T-helper 1 cell treated with Interleukin-12 subunit alpha and Interleukin-12 subunit beta and Interleukin-4 antibody, amounts not matched to agents 30 μg/mL and 1 μg/mL, for 36 hours (primary cell): ENCODE measurements around the gene AAK1.
"Not testable (repeated sequence)": the region's sequence is repeated elsewhere in the genome, so short reads cannot be mapped to it uniquely, and the experiment has no call there.

Experiments used
- H3K27ac Mint-ChIP-seq: one replicate; pipeline ENCODE4 v1.8.0; 2021; ENCODE audit warnings: mild to moderate bottlenecking, mixed read lengths
- H3K27me3 Mint-ChIP-seq: one replicate; pipeline ENCODE4 v1.8.0; 2021; ENCODE audit warnings: low read depth, mixed read lengths
- H3K36me3 Mint-ChIP-seq: one replicate; pipeline ENCODE4 v1.8.0; 2021; ENCODE audit warnings: low read depth, mixed read lengths
- H3K4me1 Mint-ChIP-seq: one replicate; pipeline ENCODE4 v1.8.0; 2021; ENCODE audit warnings: low read depth, mixed read lengths
- H3K4me3 Mint-ChIP-seq: one replicate; pipeline ENCODE4 v1.8.0; 2021; ENCODE audit warnings: mild to moderate bottlenecking, moderate library complexity, mixed read lengths
- H3K9me3 Mint-ChIP-seq: one replicate; pipeline ENCODE4 v1.8.0; 2021; ENCODE audit warnings: mixed read lengths

Gene AAK1

GRCh38 chr2:69625078-69625795 lies 18.3 kb downstream of the AAK1 start:
- peaks cover 7% of the 10 kb centered on the region for H3K4me1 Mint-ChIP-seq

GRCh38 chr2:69624611-69625010 lies 18.9 kb downstream of the AAK1 start:
- H3K9me3 Mint-ChIP-seq: no peaks in the 10 kb centered on the region
- H3K4me1 Mint-ChIP-seq: peaks cover 7% of the 10 kb centered on the region
- peaks cover 4% of the 10 kb centered on the region for H3K36me3 Mint-ChIP-seq
- H3K4me3 Mint-ChIP-seq: no peak overlapping the region
- H3K27me3 Mint-ChIP-seq: no peaks in the 10 kb centered on the region
- H3K27ac Mint-ChIP-seq: no peak overlapping the region

More at GRCh38 chr2:69625078-69625795, 18.3 kb downstream of the AAK1 start:
- no peak overlapping the region for H3K4me3 Mint-ChIP-seq
- peaks cover 4% of the 10 kb centered on the region for H3K36me3 Mint-ChIP-seq
- H3K27ac Mint-ChIP-seq: no peak overlapping the region
- no peaks in the 10 kb centered on the region for H3K27me3 Mint-ChIP-seq
- no peaks in the 10 kb centered on the region for H3K9me3 Mint-ChIP-seq

GRCh38 chr2:69624131-69624530 lies 19.4 kb downstream of the AAK1 start:
- Mint-ChIP-seq H3K27ac (no peak overlapping the region), H3K27me3 (no peaks in the 10 kb centered on the region), H3K4me3 (no peak overlapping the region)

GRCh38 chr2:69623236-69623635 lies 20.3 kb downstream of the AAK1 start:
- no peaks in the 10 kb centered on the region for H3K27me3 Mint-ChIP-seq
- H3K36me3 Mint-ChIP-seq: peaks cover 4% of the 10 kb centered on the region
- peaks cover 7% of the 10 kb centered on the region for H3K4me1 Mint-ChIP-seq
- H3K9me3 Mint-ChIP-seq: no peaks in the 10 kb centered on the region
- peak overlapping the region; percentile 8 for H3K4me3 Mint-ChIP-seq
- H3K27ac Mint-ChIP-seq: peak overlapping the region; percentile 32

More at GRCh38 chr2:69624131-69624530, 19.4 kb downstream of the AAK1 start:
- peaks cover 4% of the 10 kb centered on the region for H3K36me3 Mint-ChIP-seq
- H3K4me1 Mint-ChIP-seq: peaks cover 7% of the 10 kb centered on the region
- no peaks in the 10 kb centered on the region for H3K9me3 Mint-ChIP-seq

- not testable (repeated sequence) for H3K4me1 Mint-ChIP-seq, H3K4me3 Mint-ChIP-seq, H3K9me3 Mint-ChIP-seq, H3K27me3 Mint-ChIP-seq, H3K36me3 Mint-ChIP-seq
- peak overlapping the region; percentile 32 for H3K27ac Mint-ChIP-seq
Measured at GRCh38 chr2:69622805-69623204, 20.7 kb downstream of the AAK1 start.

- H3K27me3 Mint-ChIP-seq, H3K36me3 Mint-ChIP-seq, H3K4me3 Mint-ChIP-seq, H3K9me3 Mint-ChIP-seq, H3K4me1 Mint-ChIP-seq, H3K27ac Mint-ChIP-seq: not testable (repeated sequence)
Measured at GRCh38 chr2:69622017-69622540, 21.5 kb downstream of the AAK1 start.

- Mint-ChIP-seq H3K27me3 (no peaks in the 10 kb centered on the region), H3K36me3 (peaks cover 9% of the 10 kb centered on the region), H3K27ac (no peak overlapping the region), H3K4me3 (no peak overlapping the region), H3K4me1 (peaks cover 7% of the 10 kb centered on the region), H3K9me3 (no peaks in the 10 kb centered on the region)
Measured at GRCh38 chr2:69621440-69621839, 22.1 kb downstream of the AAK1 start.

GRCh38 chr2:69620870-69621269 lies 22.7 kb downstream of the AAK1 start:
- Mint-ChIP-seq H3K36me3 (peaks cover 10% of the 10 kb centered on the region), H3K27me3 (no peaks in the 10 kb centered on the region), H3K4me1 (peaks cover 7% of the 10 kb centered on the region), H3K27ac (no peak overlapping the region), H3K9me3 (no peaks in the 10 kb centered on the region), H3K4me3 (no peak overlapping the region)

GRCh38 chr2:69619725-69620124 lies 23.8 kb downstream of the AAK1 start:
- H3K4me1 Mint-ChIP-seq: peaks cover 11% of the 10 kb centered on the region
- H3K27me3 Mint-ChIP-seq: no peaks in the 10 kb centered on the region
- H3K36me3 Mint-ChIP-seq: peaks cover 21% of the 10 kb centered on the region
- peaks cover 3% of the 10 kb centered on the region for H3K9me3 Mint-ChIP-seq
- H3K27ac Mint-ChIP-seq: no peak overlapping the region
- H3K4me3 Mint-ChIP-seq: no peak overlapping the region

- Mint-ChIP-seq H3K9me3 (peaks cover 13% of the 10 kb centered on the region), H3K36me3 (peaks cover 32% of the 10 kb centered on the region), H3K27ac (no peak overlapping the region), H3K4me1 (peaks cover 17% of the 10 kb centered on the region), H3K4me3 (no peak overlapping the region), H3K27me3 (no peaks in the 10 kb centered on the region)
Measured at GRCh38 chr2:69618362-69618761, 25.2 kb downstream of the AAK1 start.

GRCh38 chr2:69617744-69618143 lies 25.8 kb downstream of the AAK1 start:
- Mint-ChIP-seq H3K4me3 (no peak overlapping the region), H3K36me3 (peaks cover 33% of the 10 kb centered on the region), H3K27me3 (no peaks in the 10 kb centered on the region), H3K4me1 (peaks cover 13% of the 10 kb centered on the region), H3K27ac (no peak overlapping the region), H3K9me3 (peaks cover 14% of the 10 kb centered on the region)

GRCh38 chr2:69616755-69617154 lies 26.8 kb downstream of the AAK1 start:
- Mint-ChIP-seq H3K4me1 (peaks cover 13% of the 10 kb centered on the region), H3K9me3 (peaks cover 17% of the 10 kb centered on the region), H3K27ac (peak overlapping the region; percentile 69), H3K36me3 (peaks cover 39% of the 10 kb centered on the region), H3K4me3 (no peak overlapping the region), H3K27me3 (no peaks in the 10 kb centered on the region)

- H3K27ac Mint-ChIP-seq: no peak overlapping the region
- peaks cover 17% of the 10 kb centered on the region for H3K9me3 Mint-ChIP-seq
- H3K4me3 Mint-ChIP-seq: no peak overlapping the region
- peaks cover 10% of the 10 kb centered on the region for H3K4me1 Mint-ChIP-seq
- H3K36me3 Mint-ChIP-seq: peaks cover 45% of the 10 kb centered on the region
- H3K27me3 Mint-ChIP-seq: no peaks in the 10 kb centered on the region
Measured at GRCh38 chr2:69615969-69616368, 27.6 kb downstream of the AAK1 start.

- Mint-ChIP-seq H3K9me3 (peaks cover 17% of the 10 kb centered on the region), H3K4me3 (no peak overlapping the region), H3K27ac (no peak overlapping the region), H3K4me1 (peaks cover 10% of the 10 kb centered on the region), H3K27me3 (no peaks in the 10 kb centered on the region), H3K36me3 (peaks cover 47% of the 10 kb centered on the region)
Measured at GRCh38 chr2:69615078-69615625, 28.4 kb downstream of the AAK1 start.

- no peak overlapping the region for H3K27ac Mint-ChIP-seq
- peaks cover 16% of the 10 kb centered on the region for H3K4me1 Mint-ChIP-seq
- peaks cover 51% of the 10 kb centered on the region for H3K36me3 Mint-ChIP-seq
- no peak overlapping the region for H3K4me3 Mint-ChIP-seq
- H3K9me3 Mint-ChIP-seq: peaks cover 17% of the 10 kb centered on the region
- no peaks in the 10 kb centered on the region for H3K27me3 Mint-ChIP-seq
Measured at GRCh38 chr2:69612707-69613106, 30.8 kb downstream of the AAK1 start.
